ENCODE data around the gene HOXD4.

The HOXD4 gene

GRCh38 chr2:176145085-176145969 lies 6.0 kb upstream of the HOXD4 start:
- no peak for DNase-seq

GRCh38 chr2:176146101-176146500 lies 5.2 kb upstream of the HOXD4 start:
- DNase-seq: no peak

- no peak for DNase-seq
Observed at GRCh38 chr2:176146645-176147044, 4.7 kb upstream of the HOXD4 start.

GRCh38 chr2:176147210-176147799 lies 4.0 kb upstream of the HOXD4 start:
- no peak for DNase-seq

- no peak for DNase-seq
Observed at GRCh38 chr2:176147800-176148496, 3.4 kb upstream of the HOXD4 start.

- DNase-seq: no peak
Observed at GRCh38 chr2:176148751-176149421, 2.5 kb upstream of the HOXD4 start.

GRCh38 chr2:176149481-176149938 lies 1.8 kb upstream of the HOXD4 start:
- no peak for DNase-seq

GRCh38 chr2:176149939-176150583 lies 1.3 kb upstream of the HOXD4 start:
- no peak for DNase-seq

- no peak for DNase-seq
Observed at GRCh38 chr2:176150584-176151441, 537 bp upstream of the HOXD4 start.

GRCh38 chr2:176152350-176153181 lies 1.2 kb downstream of the HOXD4 start:
- DNase-seq: no peak

GRCh38 chr2:176154576-176155252 lies 3.4 kb downstream of the HOXD4 start:
- DNase-seq: no peak

GRCh38 chr2:176155356-176156044 lies 4.2 kb downstream of the HOXD4 start:
- DNase-seq: no peak

GRCh38 chr2:176156301-176156806 lies 5.0 kb downstream of the HOXD4 start:
- DNase-seq: no peak

- no peak for DNase-seq
Observed at GRCh38 chr2:176156807-176157498, 5.6 kb downstream of the HOXD4 start, which contains the start of gene HOXD3. HOXD3 (plus strand) TSS chr2:176157307; CDS start chr2:176169115, 11,808 bp downstream.

- no peak for DNase-seq
Observed at GRCh38 chr2:176157499-176158185, 6.3 kb downstream of the HOXD4 start.

GRCh38 chr2:176158186-176158591 lies 6.8 kb downstream of the HOXD4 start:
- DNase-seq: no peak

- DNase-seq: no peak
Observed at GRCh38 chr2:176158855-176159662, 7.7 kb downstream of the HOXD4 start.

Data from activated CD8-positive, alpha-beta memory T cell treated with anti-CD3 and anti-CD28 coated beads, Interleukin-2, amount 50 U/mL, for 4 hours (primary cell).